GM23338 (cell line): ENCODE results near the gene BICRA. TPM values are rescaled to one million over a fixed set of nuclear protein-coding genes. Genes with fewer than 3 reads are reported as not detected.

ENCODE experiments used
- ATAC-seq: fragments of 200-7000 bp; cut with Tn5 transposase; 3 replicates; pipeline ENCODE4 v1.9.1; 2020
- DNase-seq: peaks from one replicate; pipeline ENCODE4 v3.0.0-alpha.2; 2015; ENCODE audit warnings: low spot score
- H2AFZ ChIP-seq: fragments of 200-600 bp; sonication (generic); 2 replicates; pipeline ENCODE4 v1.8.0; 2016; ENCODE audit warnings: antibody characterized with exemption, mild to moderate bottlenecking, moderate library complexity
- H3F3A ChIP-seq: fragments of 200-600 bp; sonication (generic); replicated peaks from 2 replicates; pipeline ENCODE4 v1.8.0; 2017; ENCODE audit warnings: antibody characterized with exemption, mixed run types, low read depth
- H3K27ac ChIP-seq: fragments of 200-600 bp; sonication (generic); 2 replicates; pipeline ENCODE4 v1.6.1; 2016; ENCODE audit warnings: low read depth
- H3K27me3 ChIP-seq: fragments of 200-600 bp; sonication (generic); 2 replicates; pipeline ENCODE4 v1.8.0; 2016; ENCODE audit warnings: mild to moderate bottlenecking, mixed run types, moderate library complexity; ENCODE audit not compliant: insufficient read depth
- H3K36me3 ChIP-seq: fragments of 200-600 bp; sonication (generic); 2 replicates; pipeline ENCODE4 v1.8.0; 2016; ENCODE audit warnings: mild to moderate bottlenecking; ENCODE audit not compliant: insufficient read depth
- H3K4me1 ChIP-seq: fragments of 200-600 bp; sonication (generic); 2 replicates; pipeline ENCODE4 v1.8.0; 2016; ENCODE audit warnings: mild to moderate bottlenecking, moderate library complexity; ENCODE audit not compliant: insufficient read depth
- H3K4me2 ChIP-seq: fragments of 200-600 bp; sonication (generic); 2 replicates; pipeline ENCODE4 v1.7.1; 2017; ENCODE audit warnings: mixed run types
- H3K4me3 ChIP-seq: fragments of 200-600 bp; sonication (generic); 2 replicates; pipeline ENCODE4 v1.6.1; 2016; ENCODE audit warnings: mixed run types
- H3K79me2 ChIP-seq: fragments of 200-600 bp; sonication (generic); replicated peaks from 2 replicates; pipeline ENCODE4 v1.8.0; 2017; ENCODE audit warnings: mild to moderate bottlenecking; ENCODE audit not compliant: insufficient read depth
- H3K9me2 ChIP-seq: fragments of 200-600 bp; sonication (generic); 2 replicates; pipeline ENCODE4 v1.8.0; 2017; ENCODE audit not compliant: insufficient read depth
- H4K20me1 ChIP-seq: fragments of 200-600 bp; sonication (generic); replicated peaks from 2 replicates; pipeline ENCODE4 v1.8.0; 2017; ENCODE audit warnings: mild to moderate bottlenecking; ENCODE audit not compliant: insufficient read depth
- H3K27ac Mint-ChIP-seq: 2 replicates; pipeline ENCODE4 v1.8.0; 2020; ENCODE audit warnings: inconsistent platforms, mild to moderate bottlenecking, moderate library complexity, mixed read lengths
- H3K27me3 Mint-ChIP-seq: 3 replicates; pipeline ENCODE4 v1.8.0; 2022; ENCODE audit warnings: low read depth, mild to moderate bottlenecking, moderate library complexity, mixed read lengths, inconsistent platforms; ENCODE audit not compliant: insufficient read depth, poor library complexity
- H3K36me3 Mint-ChIP-seq: 3 replicates; pipeline ENCODE4 v1.8.0; 2021; ENCODE audit warnings: low read depth, mild to moderate bottlenecking, inconsistent platforms, moderate library complexity, mixed read lengths
- H3K4me1 Mint-ChIP-seq: 3 replicates; pipeline ENCODE4 v1.8.0; 2020; ENCODE audit warnings: mild to moderate bottlenecking, inconsistent platforms, mixed read lengths
- H3K4me3 Mint-ChIP-seq: 3 replicates; pipeline ENCODE4 v1.8.0; 2021; ENCODE audit warnings: moderate library complexity, mild to moderate bottlenecking, inconsistent platforms, mixed read lengths
- H3K9me3 Mint-ChIP-seq: 3 replicates; pipeline ENCODE4 v1.8.0; 2020; ENCODE audit warnings: moderate library complexity, mild to moderate bottlenecking, inconsistent platforms, mixed read lengths
- EZH2phosphoT487 ChIP-seq: fragments of 200-600 bp; sonication (generic); IDR thresholded peaks from one replicate; pipeline ENCODE4 v1.8.1; 2018; ENCODE audit warnings: antibody characterized with exemption; ENCODE audit not compliant: unreplicated experiment
- JUNB ChIP-seq: IDR thresholded peaks from one replicate; pipeline ENCODE4 v1.6.1; 2016; ENCODE audit warnings: antibody characterized with exemption; ENCODE audit not compliant: unreplicated experiment
- NANOG ChIP-seq: IDR thresholded peaks from 2 replicates; pipeline ENCODE4 v1.6.1; 2016; ENCODE audit warnings: antibody characterized with exemption, borderline replicate concordance
- POLR2AphosphoS5 ChIP-seq: IDR thresholded peaks from 2 replicates; pipeline ENCODE4 v1.6.1; 2016; ENCODE audit warnings: antibody characterized with exemption, low read depth
- ZNF114 ChIP-seq: fragments of 250-450 bp; sonication (Bioruptor Pico); IDR thresholded peaks from 2 replicates; pipeline ENCODE4 v1.5.0; 2020; ENCODE audit warnings: mild to moderate bottlenecking, moderate library complexity
- ZNF331 ChIP-seq: fragments of 250-450 bp; sonication (Bioruptor Pico); IDR thresholded peaks from 2 replicates; pipeline ENCODE4 v1.5.0; 2020; ENCODE audit warnings: low read depth, mild to moderate bottlenecking, moderate library complexity
- polyA plus RNA-seq: library from polyadenylated mRNA; unstranded; fragments of >200 nt; fragmentation: Nextera tagmentation; extraction: Ambion mirVana; gene quantifications from 2 replicates; pipeline ENCODE4 v1.2.1, GENCODE V29; 2016
- total RNA-seq: library from RNA; depleted of rRNA; stranded (reverse); fragments of >200 nt; shearing (Covaris generic); gene quantifications from 2 replicates; pipeline ENCODE4 v1.2.3, GENCODE V29; 2014
- TF ChIP-seq, protein P1 (sequence below): fragments of 250-450 bp; sonication (Bioruptor Pico); IDR thresholded peaks from 2 replicates; pipeline ENCODE4 v1.5.0; 2020; ENCODE audit warnings: mild to moderate bottlenecking, moderate library complexity
- TF ChIP-seq, protein P2 (sequence below): IDR thresholded peaks from 2 replicates; pipeline ENCODE4 v1.6.1; 2016; ENCODE audit warnings: antibody characterized with exemption

The BICRA gene
- total and polyA plus RNA-seq, 2 experiments from 2014 or later: 7.0 to 37.7 TPM

DNA sequence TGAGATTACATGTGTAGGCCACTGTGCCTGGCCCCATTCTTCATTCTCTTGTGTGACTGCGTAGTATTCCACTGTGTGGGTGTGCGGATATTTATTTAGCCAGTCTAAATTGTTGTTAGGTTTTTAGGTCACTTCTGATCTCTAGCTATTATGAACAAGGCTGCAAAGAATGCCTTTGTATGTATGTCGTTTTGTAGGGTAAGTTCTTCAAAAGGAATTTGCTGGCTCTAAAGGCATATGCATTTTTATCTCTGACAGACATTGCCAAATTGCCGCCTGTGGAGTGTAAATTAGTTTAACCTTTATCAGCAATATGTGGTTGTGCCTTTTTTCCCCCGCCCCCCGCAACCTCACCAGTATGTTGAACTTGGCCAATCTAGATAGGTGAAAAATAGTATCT lies 74.0 kb downstream of the BICRA start (continued):
- TF ChIP-seq, protein P1, sequence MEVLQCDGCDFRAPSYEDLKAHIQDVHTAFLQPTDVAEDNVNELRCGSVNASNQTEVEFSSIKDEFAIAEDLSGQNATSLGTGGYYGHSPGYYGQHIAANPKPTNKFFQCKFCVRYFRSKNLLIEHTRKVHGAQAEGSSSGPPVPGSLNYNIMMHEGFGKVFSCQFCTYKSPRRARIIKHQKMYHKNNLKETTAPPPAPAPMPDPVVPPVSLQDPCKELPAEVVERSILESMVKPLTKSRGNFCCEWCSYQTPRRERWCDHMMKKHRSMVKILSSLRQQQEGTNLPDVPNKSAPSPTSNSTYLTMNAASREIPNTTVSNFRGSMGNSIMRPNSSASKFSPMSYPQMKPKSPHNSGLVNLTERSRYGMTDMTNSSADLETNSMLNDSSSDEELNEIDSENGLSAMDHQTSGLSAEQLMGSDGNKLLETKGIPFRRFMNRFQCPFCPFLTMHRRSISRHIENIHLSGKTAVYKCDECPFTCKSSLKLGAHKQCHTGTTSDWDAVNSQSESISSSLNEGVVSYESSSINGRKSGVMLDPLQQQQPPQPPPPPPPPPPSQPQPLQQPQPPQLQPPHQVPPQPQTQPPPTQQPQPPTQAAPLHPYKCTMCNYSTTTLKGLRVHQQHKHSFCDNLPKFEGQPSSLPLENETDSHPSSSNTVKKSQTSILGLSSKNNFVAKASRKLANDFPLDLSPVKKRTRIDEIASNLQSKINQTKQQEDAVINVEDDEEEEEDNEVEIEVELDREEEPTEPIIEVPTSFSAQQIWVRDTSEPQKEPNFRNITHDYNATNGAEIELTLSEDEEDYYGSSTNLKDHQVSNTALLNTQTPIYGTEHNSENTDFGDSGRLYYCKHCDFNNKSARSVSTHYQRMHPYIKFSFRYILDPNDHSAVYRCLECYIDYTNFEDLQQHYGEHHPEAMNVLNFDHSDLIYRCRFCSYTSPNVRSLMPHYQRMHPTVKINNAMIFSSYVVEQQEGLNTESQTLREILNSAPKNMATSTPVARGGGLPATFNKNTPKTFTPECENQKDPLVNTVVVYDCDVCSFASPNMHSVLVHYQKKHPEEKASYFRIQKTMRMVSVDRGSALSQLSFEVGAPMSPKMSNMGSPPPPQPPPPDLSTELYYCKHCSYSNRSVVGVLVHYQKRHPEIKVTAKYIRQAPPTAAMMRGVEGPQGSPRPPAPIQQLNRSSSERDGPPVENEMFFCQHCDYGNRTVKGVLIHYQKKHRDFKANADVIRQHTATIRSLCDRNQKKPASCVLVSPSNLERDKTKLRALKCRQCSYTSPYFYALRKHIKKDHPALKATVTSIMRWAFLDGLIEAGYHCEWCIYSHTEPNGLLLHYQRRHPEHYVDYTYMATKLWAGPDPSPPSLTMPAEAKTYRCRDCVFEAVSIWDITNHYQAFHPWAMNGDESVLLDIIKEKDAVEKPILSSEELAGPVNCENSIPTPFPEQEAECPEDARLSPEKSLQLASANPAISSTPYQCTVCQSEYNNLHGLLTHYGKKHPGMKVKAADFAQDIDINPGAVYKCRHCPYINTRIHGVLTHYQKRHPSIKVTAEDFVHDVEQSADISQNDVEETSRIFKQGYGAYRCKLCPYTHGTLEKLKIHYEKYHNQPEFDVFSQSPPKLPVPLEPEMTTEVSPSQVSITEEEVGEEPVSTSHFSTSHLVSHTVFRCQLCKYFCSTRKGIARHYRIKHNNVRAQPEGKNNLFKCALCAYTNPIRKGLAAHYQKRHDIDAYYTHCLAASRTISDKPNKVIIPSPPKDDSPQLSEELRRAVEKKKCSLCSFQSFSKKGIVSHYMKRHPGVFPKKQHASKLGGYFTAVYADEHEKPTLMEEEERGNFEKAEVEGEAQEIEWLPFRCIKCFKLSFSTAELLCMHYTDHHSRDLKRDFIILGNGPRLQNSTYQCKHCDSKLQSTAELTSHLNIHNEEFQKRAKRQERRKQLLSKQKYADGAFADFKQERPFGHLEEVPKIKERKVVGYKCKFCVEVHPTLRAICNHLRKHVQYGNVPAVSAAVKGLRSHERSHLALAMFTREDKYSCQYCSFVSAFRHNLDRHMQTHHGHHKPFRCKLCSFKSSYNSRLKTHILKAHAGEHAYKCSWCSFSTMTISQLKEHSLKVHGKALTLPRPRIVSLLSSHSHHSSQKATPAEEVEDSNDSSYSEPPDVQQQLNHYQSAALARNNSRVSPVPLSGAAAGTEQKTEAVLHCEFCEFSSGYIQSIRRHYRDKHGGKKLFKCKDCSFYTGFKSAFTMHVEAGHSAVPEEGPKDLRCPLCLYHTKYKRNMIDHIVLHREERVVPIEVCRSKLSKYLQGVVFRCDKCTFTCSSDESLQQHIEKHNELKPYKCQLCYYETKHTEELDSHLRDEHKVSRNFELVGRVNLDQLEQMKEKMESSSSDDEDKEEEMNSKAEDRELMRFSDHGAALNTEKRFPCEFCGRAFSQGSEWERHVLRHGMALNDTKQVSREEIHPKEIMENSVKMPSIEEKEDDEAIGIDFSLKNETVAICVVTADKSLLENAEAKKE (CRISPR knock-in tag): no peak
- TF ChIP-seq EZH2phosphoT487: no peak

GRCh38 chr19:47686679-47687450 lies 77.9 kb downstream of the BICRA start:
- Histone ChIP-seq H3K4me1 (no peaks in the 10 kb centered on the region), H3K27me3 (no peaks in the 10 kb centered on the region), H3K27ac (no peak overlapping the region), H3K79me2 (peaks cover 5% of the 10 kb centered on the region; the same call in 1 of the 2 replicates), H3K36me3 (no peaks in the 10 kb centered on the region), H3K4me2 (no peak overlapping the region), H3K9me2 (no peaks in the 10 kb centered on the region), H3K4me3 (no peak overlapping the region), H3F3A (0 out of 2 replicates have a peak, but pooled peaks cover 2% of the 10 kb centered on the region), H4K20me1 (no peaks in the 10 kb centered on the region; the same call in 1 of the 2 replicates), H2AFZ (no peak overlapping the region)
- peaks cover 36% of the 10 kb centered on the region for H3K36me3 Mint-ChIP-seq
- H3K27me3 Mint-ChIP-seq: peaks cover 8% of the 10 kb centered on the region
- ATAC-seq (no peak), DNase-seq (no peak)
- no peaks in the 10 kb centered on the region for H3K9me3 Mint-ChIP-seq
- no peak overlapping the region for H3K4me3 Mint-ChIP-seq
- no peaks in the 10 kb centered on the region for H3K4me1 Mint-ChIP-seq
- H3K27ac Mint-ChIP-seq: no peak overlapping the region
- TF ChIP-seq, protein P1 (CRISPR knock-in tag): no peak
- no peak for TF ChIP-seq NANOG
- TF ChIP-seq ZNF114 (CRISPR knock-in tag): no peak
- TF ChIP-seq, protein P2, sequence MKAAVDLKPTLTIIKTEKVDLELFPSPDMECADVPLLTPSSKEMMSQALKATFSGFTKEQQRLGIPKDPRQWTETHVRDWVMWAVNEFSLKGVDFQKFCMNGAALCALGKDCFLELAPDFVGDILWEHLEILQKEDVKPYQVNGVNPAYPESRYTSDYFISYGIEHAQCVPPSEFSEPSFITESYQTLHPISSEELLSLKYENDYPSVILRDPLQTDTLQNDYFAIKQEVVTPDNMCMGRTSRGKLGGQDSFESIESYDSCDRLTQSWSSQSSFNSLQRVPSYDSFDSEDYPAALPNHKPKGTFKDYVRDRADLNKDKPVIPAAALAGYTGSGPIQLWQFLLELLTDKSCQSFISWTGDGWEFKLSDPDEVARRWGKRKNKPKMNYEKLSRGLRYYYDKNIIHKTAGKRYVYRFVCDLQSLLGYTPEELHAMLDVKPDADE: no peak
- no peak for TF ChIP-seq POLR2AphosphoS5
- TF ChIP-seq ZNF331 (CRISPR knock-in tag): no peak
- TF ChIP-seq EZH2phosphoT487: no peak
- TF ChIP-seq JUNB: no peak
